ENCODE results near the gene BLM.

Gene BLM

GRCh38 chr15:90862487-90862886 lies 145.3 kb downstream of the BLM start:
- no peak for TF ChIP-seq CTCF (IDR thresholded peaks at IDR 0.05; ENCODE audit: low read depth, low read length, missing control alignments)

GRCh38 chr15:90862964-90863778 lies 146.0 kb downstream of the BLM start:
- no peak overlapping the region for H3K4me3 ChIP-seq (ENCODE audit: low read depth, low read length)
- TF ChIP-seq CTCF (IDR thresholded peaks at IDR 0.05; ENCODE audit: low read depth, low read length, missing control alignments), result no peak
- no peak for DNase-seq (ENCODE audit: low read depth)

More at GRCh38 chr15:90862487-90862886, 145.3 kb downstream of the BLM start:
- no peak for DNase-seq (ENCODE audit: low read depth)
- H3K4me3 ChIP-seq (ENCODE audit: low read depth, low read length), result no peak overlapping the region

- H3K4me3 ChIP-seq (ENCODE audit: low read depth, low read length), result no peak overlapping the region
- no peak for DNase-seq (ENCODE audit: low read depth)
- no peak for TF ChIP-seq CTCF (IDR thresholded peaks at IDR 0.05; ENCODE audit: low read depth, low read length, missing control alignments)
Measured at GRCh38 chr15:90863987-90864386, 146.8 kb downstream of the BLM start.

GRCh38 chr15:90864507-90864906 lies 147.4 kb downstream of the BLM start:
- TF ChIP-seq CTCF (IDR thresholded peaks at IDR 0.05; ENCODE audit: low read depth, low read length, missing control alignments), result no peak
- DNase-seq (ENCODE audit: low read depth), result no peak

GRCh38 chr15:90865702-90866101 lies 148.6 kb downstream of the BLM start:
- no peak for TF ChIP-seq CTCF (IDR thresholded peaks at IDR 0.05; ENCODE audit: low read depth, low read length, missing control alignments)
- DNase-seq (ENCODE audit: low read depth), result no peak
- H3K4me3 ChIP-seq (ENCODE audit: low read depth, low read length), result no peak overlapping the region

More at GRCh38 chr15:90864507-90864906, 147.4 kb downstream of the BLM start:
- H3K4me3 ChIP-seq (ENCODE audit: low read depth, low read length), result no peak overlapping the region
